HG02884 (cell line): ENCODE data around the gene CRYZ.
"Not testable (repeated sequence)": the region's sequence is repeated elsewhere in the genome, so short reads cannot be mapped to it uniquely, and the experiment has no call there.

Source experiments
- ATAC-seq: cut with Tn5 transposase; IDR thresholded peaks from one replicate; pipeline ENCODE4 v1.9.1; 2021; ENCODE audit warnings: mild to moderate bottlenecking, moderate library complexity; ENCODE audit not compliant: unreplicated experiment

CRYZ gene

DNA sequence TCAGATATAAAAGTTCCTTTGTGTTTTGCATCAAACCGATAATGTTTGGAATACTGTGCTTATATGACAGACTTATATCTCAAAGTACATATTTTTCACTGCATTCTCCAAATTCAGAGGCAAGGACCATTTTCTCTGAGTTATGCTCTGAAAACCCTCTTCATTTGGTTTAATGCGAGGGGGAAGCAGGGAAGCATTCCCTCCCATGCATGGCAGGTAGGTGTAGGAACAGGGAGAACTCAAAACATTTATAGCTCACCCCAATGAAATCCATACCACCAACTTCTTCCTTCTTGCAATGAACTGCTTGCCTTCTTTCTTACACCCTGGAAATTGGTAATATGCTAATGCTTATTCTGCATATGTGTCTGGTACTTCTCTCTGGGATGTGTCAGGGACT lies 48.5 kb downstream of the CRYZ start:
- ATAC-seq: no peak

DNA sequence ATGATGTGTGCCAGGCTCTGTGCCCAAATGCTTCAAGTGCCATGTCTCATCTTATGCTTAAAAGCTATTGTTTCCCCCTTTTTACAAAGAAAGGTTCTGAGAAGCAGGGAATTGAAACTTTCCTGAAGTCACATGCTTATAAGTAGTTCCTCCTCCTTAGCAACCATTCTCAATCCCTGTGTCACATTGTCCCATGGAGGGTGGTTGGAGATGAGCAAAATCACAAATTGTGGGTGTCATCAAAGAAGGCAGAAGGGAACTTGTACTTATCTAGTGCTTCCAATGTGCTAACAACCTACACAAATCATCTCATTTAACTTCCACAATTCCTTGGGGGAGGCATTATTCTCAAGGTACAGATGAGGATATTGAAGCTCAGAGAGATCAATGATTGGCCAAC lies 49.2 kb downstream of the CRYZ start:
- ATAC-seq: no peak

DNA sequence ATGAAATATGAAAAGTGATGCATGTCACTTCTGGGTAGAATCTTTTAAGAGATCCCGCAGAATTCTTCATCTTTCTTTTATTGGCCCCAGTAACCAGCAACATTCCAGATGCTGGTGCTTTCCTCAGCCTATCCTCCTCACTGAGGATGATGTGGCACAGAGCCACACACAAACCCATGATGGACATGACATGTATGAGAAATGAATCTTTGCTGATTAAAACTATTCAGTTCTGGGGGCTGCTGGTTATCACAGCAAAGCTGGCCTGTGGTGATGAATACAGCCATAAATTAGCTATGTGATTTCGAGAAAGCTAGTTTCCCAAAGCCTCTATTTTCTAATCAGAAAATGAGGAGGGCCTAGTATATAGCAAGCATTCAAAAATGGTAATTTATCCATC lies 51.0 kb downstream of the CRYZ start:
- ATAC-seq: no peak

GRCh38 chr1:74681449-74681848 lies 51.4 kb downstream of the CRYZ start:
- ATAC-seq: peak; percentile 89

- ATAC-seq: peak; percentile 39
These were observed 51.8 kb downstream of the CRYZ start for GRCh38 chr1:74681001-74681400.

DNA sequence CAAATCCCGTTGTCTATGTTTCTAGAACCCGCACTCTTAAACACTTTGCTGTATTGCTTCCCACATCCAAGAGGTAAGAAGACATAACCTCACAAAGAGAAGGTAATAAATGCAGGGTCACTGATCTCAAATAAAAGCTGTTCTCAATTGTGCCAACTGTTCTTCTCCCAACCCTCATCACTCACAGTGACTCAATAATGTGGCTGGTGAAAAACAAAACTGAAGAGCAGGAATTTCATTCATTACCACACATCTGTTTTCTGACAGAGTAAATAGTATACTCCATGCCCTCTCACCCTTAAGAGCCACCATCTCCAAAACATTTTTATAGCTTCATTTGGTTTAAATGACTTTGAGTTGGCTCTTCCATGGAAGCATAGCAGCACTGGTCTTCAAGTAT lies 53.0 kb downstream of the CRYZ start:
- no peak for ATAC-seq

GRCh38 chr1:74677926-74678325 lies 54.9 kb downstream of the CRYZ start:
- no peak for ATAC-seq

GRCh38 chr1:74674278-74675048 lies 58.4 kb downstream of the CRYZ start:
- peak; percentile 42 for ATAC-seq

DNA sequence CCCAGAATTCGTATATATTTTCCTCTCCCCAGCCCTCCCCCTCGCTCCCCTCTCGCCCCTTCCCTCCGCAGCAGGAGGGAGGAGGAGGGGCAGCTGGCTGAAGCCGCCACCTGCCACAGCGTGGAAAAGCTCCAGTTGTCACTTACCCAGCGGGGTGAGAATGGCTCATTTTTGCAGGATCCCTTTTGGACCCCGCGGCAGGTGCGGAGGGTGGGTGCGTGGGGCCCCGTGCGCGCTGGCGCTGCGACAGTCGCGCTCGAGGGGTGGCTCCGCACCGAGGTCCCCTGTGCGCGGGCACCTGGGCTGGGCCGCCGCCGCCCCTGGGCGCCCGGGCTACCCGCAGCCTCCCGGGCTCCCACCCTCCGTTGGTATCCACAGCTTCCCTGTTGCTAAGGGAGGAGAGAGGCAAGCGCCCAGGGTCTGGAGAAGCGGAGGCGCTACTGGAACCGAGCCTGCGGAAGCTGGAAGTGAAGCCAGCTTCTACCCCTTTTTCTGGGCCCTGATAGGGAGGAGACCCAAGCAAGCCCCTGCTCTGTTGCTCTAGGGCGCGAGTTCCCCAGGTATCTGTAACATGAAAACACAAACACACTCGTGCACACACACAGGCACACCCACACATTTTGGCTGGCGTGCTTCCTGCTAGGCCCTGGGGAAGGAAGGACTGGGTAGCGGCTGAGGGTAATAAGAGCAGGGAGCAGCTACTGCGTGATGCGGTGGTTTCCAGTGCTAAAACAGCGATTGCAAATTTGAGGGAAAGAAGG lies 59.3 kb downstream of the CRYZ start, which contains the start of gene ERICH3:
Gene ERICH3 (minus strand): TSS at position 442 of the 761 bp plus-strand sequence. CDS start 273 bp downstream, at position 169.
- ATAC-seq: peak; percentile 44

- not testable (repeated sequence) for ATAC-seq
These were observed 62.0 kb downstream of the CRYZ start for GRCh38 chr1:74670866-74671265.
